H1 (cell line): ENCODE data around the gene PCDH9. TPM values are rescaled to one million over a fixed set of nuclear protein-coding genes. Genes with fewer than 3 reads are reported as not detected.

Experiments used
- CTCF ChIA-PET: fragments of 300-600 bp; sonication (Branson Sonifier 250); formaldehyde crosslinking; loops from one replicate; lab custom pipeline; 2021; ENCODE audit not compliant: partially characterized antibody; lab: Charles Lee
- POLR2A ChIA-PET: fragments of 300-600 bp; sonication (Branson Sonifier 250); formaldehyde crosslinking; loops from one replicate; lab custom pipeline; 2021; ENCODE audit warnings: inconsistent platforms; ENCODE audit not compliant: partially characterized antibody; lab: Charles Lee
- DNase-seq, 2 experiments: peaks; one replicate each; pipeline versions ENCODE4 v3.0.0 to v3.0.0-alpha.2; 2010 to 2022; ENCODE audit warnings: low spot score in 2 of 2, low read depth in 1 of 2, mixed read lengths in 1 of 2
- FAIRE-seq: peaks from 2 replicates; lab custom pipeline; 2011; peaks lifted over from hg19 to GRCh38; lab: Jason Lieb, UNC
- H2AFZ ChIP-seq: 2 replicates; pipeline ENCODE4 v1.8.1; 2012; ENCODE audit warnings: low read length, inconsistent platforms
- H2AK5ac ChIP-seq: 2 replicates; pipeline ENCODE4 v1.6.1; 2013; ENCODE audit warnings: low read depth, low read length
- H2BK120ac ChIP-seq: replicated peaks from 2 replicates; pipeline ENCODE3; 2013; ENCODE audit warnings: low read depth, low read length, inconsistent platforms
- H2BK12ac ChIP-seq: 2 replicates; pipeline ENCODE4 v1.6.1; 2013; ENCODE audit warnings: low read depth, low read length
- H2BK15ac ChIP-seq: 2 replicates; pipeline ENCODE4 v1.6.1; 2013; ENCODE audit warnings: low read length
- H2BK20ac ChIP-seq: 2 replicates; pipeline ENCODE4 v1.6.1; 2013; ENCODE audit warnings: low read length
- H2BK5ac ChIP-seq: 2 replicates; pipeline ENCODE4 v1.6.1; 2013; ENCODE audit warnings: low read depth, low read length
- H3K14ac ChIP-seq: 2 replicates; pipeline ENCODE4 v1.6.1; 2013; ENCODE audit warnings: inconsistent platforms; ENCODE audit not compliant: insufficient read length
- H3K18ac ChIP-seq: 2 replicates; pipeline ENCODE4 v1.6.1; 2013; ENCODE audit warnings: low read length; ENCODE audit errors: extremely low read depth
- H3K23ac ChIP-seq: 2 replicates; pipeline ENCODE4 v1.6.1; 2013; ENCODE audit warnings: inconsistent platforms; ENCODE audit not compliant: insufficient read length
- H3K23me2 ChIP-seq: 2 replicates; pipeline ENCODE4 v1.6.1; 2013; ENCODE audit warnings: low read depth, low read length
- H3K27ac ChIP-seq: 2 replicates; pipeline ENCODE4 v1.6.1; 2011; ENCODE audit warnings: low read depth, low read length, inconsistent platforms
- H3K27me3 ChIP-seq, 4 experiments: replicated peaks in 1 of 4; 1 replicate in 1 of 4; 2 replicates in 3 of 4; pipeline versions ENCODE4 v1.6.1 to v1.8.1; 2011 to 2013; ENCODE audit warnings: low read length in 3 of 4, mild to moderate bottlenecking in 3 of 4, inconsistent platforms in 2 of 4, mixed read lengths in 2 of 4, moderate library complexity in 1 of 4; ENCODE audit not compliant: control insufficient read depth in 3 of 4, insufficient read depth in 3 of 4; ENCODE audit errors: extremely low read depth in 1 of 4
- H3K36me3 ChIP-seq, 4 experiments: 2 replicates each; pipeline versions ENCODE4 v1.6.1 to v1.8.1; 2011 to 2013; ENCODE audit warnings: mild to moderate bottlenecking in 4 of 4, low read length in 3 of 4, moderate library complexity in 2 of 4, control low read depth in 1 of 4, inconsistent platforms in 1 of 4; ENCODE audit not compliant: insufficient read depth in 4 of 4, control insufficient read depth in 2 of 4
- H3K4ac ChIP-seq: replicated peaks from 2 replicates; pipeline ENCODE3; 2013; ENCODE audit warnings: low read length, low read depth, mixed read lengths, inconsistent platforms; ENCODE audit not compliant: insufficient read length
- H3K4me1 ChIP-seq, 4 experiments: replicated peaks in 1 of 4; 1 replicate in 1 of 4; 2 replicates in 3 of 4; pipeline versions ENCODE4 v1.6.1 to v1.8.1; 2011 to 2013; ENCODE audit warnings: low read length in 3 of 4, inconsistent platforms in 2 of 4, mixed read lengths in 1 of 4; ENCODE audit not compliant: insufficient read depth in 4 of 4, control insufficient read depth in 3 of 4
- H3K4me2 ChIP-seq, 2 experiments: 2 replicates each; pipeline versions ENCODE4 v1.6.1 to v1.8.1; 2011 to 2013; ENCODE audit warnings: low read depth in 2 of 2, low read length in 2 of 2, control low read depth in 1 of 2, inconsistent platforms in 1 of 2, mild to moderate bottlenecking in 1 of 2; ENCODE audit not compliant: insufficient read depth in 1 of 2
- H3K4me3 ChIP-seq, 4 experiments: fragments of 200-600, 300-600 bp in 1 of 4; sonication (generic), shearing (Covaris generic), sonication (Bioruptor Twin) in 1 of 4; 2 replicates each; pipeline versions ENCODE4 v1.5.1 to v1.8.1; 2011 to 2016; ENCODE audit warnings: low read length in 4 of 4, low read depth in 3 of 4, control low read depth in 2 of 4, inconsistent platforms in 2 of 4, mild to moderate bottlenecking in 2 of 4, mixed read lengths in 1 of 4, moderate library complexity in 1 of 4; ENCODE audit not compliant: insufficient read depth in 2 of 4; ENCODE audit errors: extremely low read depth in 1 of 4
- H3K56ac ChIP-seq: replicated peaks from 2 replicates; pipeline ENCODE3; 2013; ENCODE audit warnings: low read depth, mild to moderate bottlenecking, mixed read lengths, low read length, inconsistent platforms; ENCODE audit not compliant: insufficient read length
- H3K79me1 ChIP-seq: 2 replicates; pipeline ENCODE4 v1.6.1; 2013; ENCODE audit warnings: low read depth, low read length, control low read depth
- H3K79me2 ChIP-seq, 2 experiments: 2 replicates each; pipeline versions ENCODE4 v1.6.1 to v1.8.1; 2012 to 2013; ENCODE audit warnings: low read length in 2 of 2, mild to moderate bottlenecking in 2 of 2, inconsistent platforms in 1 of 2; ENCODE audit not compliant: insufficient read depth in 2 of 2, control insufficient read depth in 1 of 2
- H3K9ac ChIP-seq, 4 experiments: replicated peaks in 1 of 4; 1 replicate in 1 of 4; 2 replicates in 3 of 4; pipeline versions ENCODE4 v1.6.1 to v1.8.1; 2011 to 2013; ENCODE audit warnings: low read depth in 3 of 4, low read length in 3 of 4, control low read depth in 2 of 4, mild to moderate bottlenecking in 2 of 4, moderate library complexity in 2 of 4, inconsistent platforms in 1 of 4; ENCODE audit errors: extremely low read depth in 1 of 4
- H3K9me3 ChIP-seq, 2 experiments: 2 replicates each; pipeline versions ENCODE4 v1.6.1 to v1.8.1; 2012 to 2013; ENCODE audit warnings: mild to moderate bottlenecking in 2 of 2, moderate library complexity in 2 of 2, control low read depth in 1 of 2, inconsistent platforms in 1 of 2, low read depth in 1 of 2, low read length in 1 of 2, mixed read lengths in 1 of 2; ENCODE audit not compliant: insufficient read depth in 2 of 2
- H4K20me1 ChIP-seq, 2 experiments: replicated peaks in 1 of 2; 2 replicates each; pipeline versions ENCODE3 to v1.8.1; 2011 to 2013; ENCODE audit warnings: inconsistent platforms in 2 of 2, low read length in 2 of 2, mild to moderate bottlenecking in 1 of 2; ENCODE audit not compliant: insufficient read depth in 2 of 2, control insufficient read depth in 1 of 2
- H4K5ac ChIP-seq: 2 replicates; pipeline ENCODE4 v1.6.1; 2013; ENCODE audit warnings: low read length, low read depth, mixed read lengths, inconsistent platforms; ENCODE audit not compliant: insufficient read length
- H4K8ac ChIP-seq: 2 replicates; pipeline ENCODE4 v1.8.0; 2013; ENCODE audit warnings: mild to moderate bottlenecking, moderate library complexity, low read length, inconsistent platforms; ENCODE audit not compliant: insufficient read depth; ENCODE audit errors: extremely low read depth
- H4K91ac ChIP-seq: replicated peaks from 2 replicates; pipeline ENCODE3; 2013; ENCODE audit warnings: low read length, mixed read lengths, inconsistent platforms; ENCODE audit not compliant: insufficient read length
- ASH2L ChIP-seq: fragments of 200-600, 300-600 bp; sonication (generic); IDR thresholded peaks from one replicate; pipeline ENCODE4 v1.7.1; 2017; ENCODE audit warnings: low read length
- BACH1 ChIP-seq: IDR thresholded peaks from 2 replicates; pipeline ENCODE4 v1.6.1; 2012; ENCODE audit warnings: low read length, improper control_type of control experiment
- BRCA1 ChIP-seq: IDR thresholded peaks from 2 replicates; pipeline ENCODE4 v1.6.1; 2012; ENCODE audit warnings: low read depth, low read length, improper control_type of control experiment
- CBX8 ChIP-seq: fragments of 300-800, 300-1000 bp; sonication (generic); IDR thresholded peaks from 2 replicates; pipeline ENCODE4 v1.7.1; 2016; ENCODE audit warnings: low read depth, low read length, borderline replicate concordance
- CTBP2 ChIP-seq: IDR thresholded peaks from 2 replicates; pipeline ENCODE4 v1.7.0; 2011; ENCODE audit warnings: borderline replicate concordance, mild to moderate bottlenecking, moderate library complexity, mixed read lengths, low read length; ENCODE audit not compliant: insufficient read depth, insufficient read length
- EGR1 ChIP-seq: IDR thresholded peaks from 2 replicates; pipeline ENCODE4 v1.6.1; 2011; ENCODE audit warnings: low read depth, low read length, borderline replicate concordance
- FOSL1 ChIP-seq: IDR thresholded peaks from 2 replicates; pipeline ENCODE4 v1.6.1; 2011; ENCODE audit warnings: mild to moderate bottlenecking, low read depth, low read length, moderate library complexity; ENCODE audit not compliant: insufficient read depth
- GABPA ChIP-seq: IDR thresholded peaks from 2 replicates; pipeline ENCODE4 v1.6.1; 2011; ENCODE audit warnings: mild to moderate bottlenecking, low read length, moderate library complexity, borderline replicate concordance; ENCODE audit not compliant: insufficient read depth
- NANOG ChIP-seq: IDR thresholded peaks from 2 replicates; pipeline ENCODE4 v1.6.1; 2011; ENCODE audit warnings: low read length, low read depth, mild to moderate bottlenecking, inconsistent platforms; ENCODE audit not compliant: insufficient read depth, poor library complexity, severe bottlenecking
- NRF1 ChIP-seq: IDR thresholded peaks from 2 replicates; pipeline ENCODE4 v1.6.1; 2011; ENCODE audit warnings: mild to moderate bottlenecking, low read depth, low read length, improper control_type of control experiment
- SIN3A ChIP-seq, 2 experiments: IDR thresholded peaks in 1 of 2; conservative IDR thresholded peaks in 1 of 2; 2 replicates each; pipeline ENCODE4 v1.6.1; 2011 to 2012; ENCODE audit warnings: low read length in 2 of 2, improper control_type of control experiment in 1 of 2, low read depth in 1 of 2, mild to moderate bottlenecking in 1 of 2
- polyA plus RNA-seq, 7 experiments: library from polyadenylated mRNA; depleted of rRNA in 3 of 7; stranded (reverse) in 5 of 7; unstranded in 2 of 7; fragments of >200 nt in 5 of 7; fragments of 200-250 nt in 2 of 7; gene quantifications; 1 replicate in 5 of 7; 2 replicates in 1 of 7; 4 replicates in 1 of 7; pipeline versions ENCODE4 v1.2.1 to v1.2.3, GENCODE V29; 2011 to 2013; ENCODE audit warnings: missing spikeins in 2 of 7, mixed read lengths in 2 of 7
- total RNA-seq: library from RNA; stranded (reverse); fragmentation: NEBNext Ultra II Directional; extraction: Animal tissue kit (Norgen Biotek cat#: 25700); gene quantifications from 2 replicates; pipeline ENCODE4 v1.2.1, GENCODE V29; 2021
- TF ChIP-seq, protein P1 (sequence below): IDR thresholded peaks from 2 replicates; pipeline ENCODE4 v1.6.1; 2012; ENCODE audit warnings: low read length, inconsistent platforms

The PCDH9 gene
- total and polyA plus RNA-seq, 2 of the 8 experiments (the other 6 are each of a cell fraction or from before 2014, with no cell fraction given) = 0.12 to 0.60 TPM

DNA sequence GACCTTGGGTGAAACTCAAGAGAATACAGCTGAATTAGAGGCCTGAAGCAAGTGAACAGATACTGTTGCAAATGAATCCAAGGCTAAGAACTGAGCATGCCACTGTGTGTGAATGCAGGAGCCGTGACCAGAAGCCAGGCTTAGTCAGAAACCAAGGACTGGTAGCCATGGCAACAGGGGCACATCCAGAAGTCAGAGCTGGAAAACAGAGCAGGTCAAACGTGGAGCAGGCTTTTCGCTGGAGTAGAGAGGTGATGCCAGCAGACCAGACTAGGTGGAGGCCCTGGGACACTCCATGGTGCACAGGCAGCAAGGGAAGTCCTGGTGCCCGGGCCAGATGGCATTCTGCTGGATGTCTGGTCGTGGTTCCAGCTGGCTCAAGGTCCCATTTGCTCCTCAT is 564.1 kb downstream of the PCDH9 start (continued):
- no peak for TF ChIP-seq CTBP2

DNA sequence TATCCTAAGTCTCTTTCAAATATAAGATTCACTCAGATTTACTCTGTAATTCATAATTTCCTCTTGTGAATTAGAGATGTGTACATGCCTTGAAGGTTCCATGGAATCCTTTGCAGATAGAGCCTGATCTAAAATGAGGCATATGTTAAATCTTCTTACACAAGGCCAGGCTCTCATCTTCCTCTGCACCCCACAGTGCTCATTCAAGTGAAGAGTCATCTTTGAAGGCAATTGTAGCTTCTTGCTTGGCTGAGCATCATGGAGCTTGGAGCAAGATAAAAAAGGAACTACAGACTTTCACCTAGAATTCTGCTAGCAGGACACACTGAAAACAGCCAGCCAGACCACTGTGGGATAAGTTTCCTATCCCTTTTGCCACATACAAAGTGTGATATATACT is 566.4 kb downstream of the PCDH9 start:
- no peaks in the 10 kb centered on the region for H3K9me3 ChIP-seq
- no peak overlapping the region for H2AFZ ChIP-seq
- no peaks in the 10 kb centered on the region for H3K79me1 ChIP-seq
- no peaks in the 10 kb centered on the region for H3K4me1 ChIP-seq
- H3K56ac ChIP-seq = no peak overlapping the region
- DNase-seq (no peak), FAIRE-seq (no peak)
- H4K8ac ChIP-seq = no peak overlapping the region
- no peaks in the 10 kb centered on the region for H3K23me2 ChIP-seq
- no peak overlapping the region for H3K9ac ChIP-seq
- no peaks in the 10 kb centered on the region for H3K79me2 ChIP-seq
- H3K27me3 ChIP-seq = no peaks in the 10 kb centered on the region; a peak in 1 of 7 replicates
- no peak overlapping the region for H3K4me3 ChIP-seq
- H4K5ac ChIP-seq = no peak overlapping the region
- H3K23ac ChIP-seq = no peak overlapping the region
- H2BK15ac ChIP-seq = no peak overlapping the region
- no peak overlapping the region for H2BK20ac ChIP-seq
- no peak overlapping the region for H2BK120ac ChIP-seq
- H3K36me3 ChIP-seq = no peaks in the 10 kb centered on the region
- H3K4me2 ChIP-seq = no peak overlapping the region
- H2AK5ac ChIP-seq = no peak overlapping the region
- H3K18ac ChIP-seq = no peak overlapping the region
- H4K91ac ChIP-seq = no peak overlapping the region
- H3K14ac ChIP-seq = no peak overlapping the region
- POLR2A ChIA-PET = no interaction called here
- CTCF ChIA-PET = no interaction called here
- no peak overlapping the region for H3K4ac ChIP-seq
- H2BK5ac ChIP-seq = no peak overlapping the region
- H3K27ac ChIP-seq = no peak overlapping the region
- H4K20me1 ChIP-seq = no peaks in the 10 kb centered on the region
- H2BK12ac ChIP-seq = no peak overlapping the region
- TF ChIP-seq FOSL1 (no peak), SIN3A (conservative IDR thresholded peaks at IDR 0.05 in 1 of 2, IDR thresholded peaks at IDR 0.05 in 1 of 2; ENCODE audit: low read depth in 1 of 2, low read length in 2 of 2) (no peak), GABPA (no peak), NRF1 (no peak), EGR1 (no peak), BRCA1 (no peak), NANOG (no peak), ASH2L (no peak), BACH1 (no peak), CBX8 (no peak)
- TF ChIP-seq, protein P1, sequence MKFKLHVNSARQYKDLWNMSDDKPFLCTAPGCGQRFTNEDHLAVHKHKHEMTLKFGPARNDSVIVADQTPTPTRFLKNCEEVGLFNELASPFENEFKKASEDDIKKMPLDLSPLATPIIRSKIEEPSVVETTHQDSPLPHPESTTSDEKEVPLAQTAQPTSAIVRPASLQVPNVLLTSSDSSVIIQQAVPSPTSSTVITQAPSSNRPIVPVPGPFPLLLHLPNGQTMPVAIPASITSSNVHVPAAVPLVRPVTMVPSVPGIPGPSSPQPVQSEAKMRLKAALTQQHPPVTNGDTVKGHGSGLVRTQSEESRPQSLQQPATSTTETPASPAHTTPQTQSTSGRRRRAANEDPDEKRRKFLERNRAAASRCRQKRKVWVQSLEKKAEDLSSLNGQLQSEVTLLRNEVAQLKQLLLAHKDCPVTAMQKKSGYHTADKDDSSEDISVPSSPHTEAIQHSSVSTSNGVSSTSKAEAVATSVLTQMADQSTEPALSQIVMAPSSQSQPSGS = no peak
